ENCODE measurements around the gene SLTM.

Gene SLTM

GRCh38 chr15:58933281-58934113 lies at the start of gene SLTM:
SLTM (minus strand) TSS chr15:58933679; CDS start chr15:58933565, 114 bp downstream.
- Histone ChIP-seq H3K36me3 (ENCODE audit: control insufficient read depth, low read length) (peaks cover 40% of the 10 kb centered on the region), H3K9me3 (ENCODE audit: control insufficient read depth, insufficient read depth, low read length) (no peaks in the 10 kb centered on the region), H3F3A (ENCODE audit: control insufficient read depth, insufficient read depth) (peaks cover 5% of the 10 kb centered on the region), H4K20me1 (ENCODE audit: control insufficient read depth, insufficient read depth, low read depth, low read length) (no peaks in the 10 kb centered on the region), H3K79me2 (ENCODE audit: control insufficient read depth, low read length) (peaks cover 53% of the 10 kb centered on the region), H3K4me1 (ENCODE audit: control insufficient read depth, low read length) (peaks cover 22% of the 10 kb centered on the region), H3K27ac (ENCODE audit: low read depth, low read length) (peak within 1 kb of the TSS; percentile 79), H3K9me2 (replicated peaks; ENCODE audit: control insufficient read depth, low read length) (no peaks in the 10 kb centered on the region), H3K27me3 (ENCODE audit: control insufficient read depth, low read length) (no peaks in the 10 kb centered on the region), H3K4me2 (ENCODE audit: low read length) (peak within 1 kb of the TSS; percentile 77), H3K4me3 (ENCODE audit: low read length) (peak within 1 kb of the TSS; percentile 95)
- TF ChIP-seq, protein P1, sequence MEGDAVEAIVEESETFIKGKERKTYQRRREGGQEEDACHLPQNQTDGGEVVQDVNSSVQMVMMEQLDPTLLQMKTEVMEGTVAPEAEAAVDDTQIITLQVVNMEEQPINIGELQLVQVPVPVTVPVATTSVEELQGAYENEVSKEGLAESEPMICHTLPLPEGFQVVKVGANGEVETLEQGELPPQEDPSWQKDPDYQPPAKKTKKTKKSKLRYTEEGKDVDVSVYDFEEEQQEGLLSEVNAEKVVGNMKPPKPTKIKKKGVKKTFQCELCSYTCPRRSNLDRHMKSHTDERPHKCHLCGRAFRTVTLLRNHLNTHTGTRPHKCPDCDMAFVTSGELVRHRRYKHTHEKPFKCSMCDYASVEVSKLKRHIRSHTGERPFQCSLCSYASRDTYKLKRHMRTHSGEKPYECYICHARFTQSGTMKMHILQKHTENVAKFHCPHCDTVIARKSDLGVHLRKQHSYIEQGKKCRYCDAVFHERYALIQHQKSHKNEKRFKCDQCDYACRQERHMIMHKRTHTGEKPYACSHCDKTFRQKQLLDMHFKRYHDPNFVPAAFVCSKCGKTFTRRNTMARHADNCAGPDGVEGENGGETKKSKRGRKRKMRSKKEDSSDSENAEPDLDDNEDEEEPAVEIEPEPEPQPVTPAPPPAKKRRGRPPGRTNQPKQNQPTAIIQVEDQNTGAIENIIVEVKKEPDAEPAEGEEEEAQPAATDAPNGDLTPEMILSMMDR (IDR thresholded peaks at IDR 0.05; ENCODE audit: low read depth, low read length, poor library complexity, severe bottlenecking) = peak; percentile 36
- TF ChIP-seq EZH2phosphoT487 (IDR thresholded peaks at IDR 0.05; ENCODE audit: borderline replicate concordance, low read length) = no peak

- Histone ChIP-seq H3K9me2 (replicated peaks; ENCODE audit: control insufficient read depth, low read length) (no peaks in the 10 kb centered on the region), H3K4me1 (ENCODE audit: control insufficient read depth, low read length) (peaks cover 31% of the 10 kb centered on the region), H3K27ac (ENCODE audit: low read depth, low read length) (no peak overlapping the region), H3K9me3 (ENCODE audit: control insufficient read depth, insufficient read depth, low read length) (no peaks in the 10 kb centered on the region), H3K36me3 (ENCODE audit: control insufficient read depth, low read length) (peaks cover 6% of the 10 kb centered on the region; the same call in 1 of the 2 replicates), H3K27me3 (ENCODE audit: control insufficient read depth, low read length) (0 out of 2 replicates have a peak, but pooled peaks cover 2% of the 10 kb centered on the region), H3K4me2 (ENCODE audit: low read length) (no peak overlapping the region), H3K79me2 (ENCODE audit: control insufficient read depth, low read length) (peaks cover 8% of the 10 kb centered on the region), H3K4me3 (ENCODE audit: low read length) (no peak overlapping the region), H4K20me1 (ENCODE audit: control insufficient read depth, insufficient read depth, low read depth, low read length) (peaks cover 2% of the 10 kb centered on the region), H3F3A (ENCODE audit: control insufficient read depth, insufficient read depth) (no peaks in the 10 kb centered on the region)
- TF ChIP-seq, protein P1 (IDR thresholded peaks at IDR 0.05; ENCODE audit: low read depth, low read length, poor library complexity, severe bottlenecking) = no peak
- TF ChIP-seq EZH2phosphoT487 (IDR thresholded peaks at IDR 0.05; ENCODE audit: borderline replicate concordance, low read length) = no peak
Observed at GRCh38 chr15:58983261-58983660, 49.8 kb upstream of the SLTM start.

- no peaks in the 10 kb centered on the region for H3K36me3 ChIP-seq (ENCODE audit: control insufficient read depth, low read length)
- no peak overlapping the region for H3K27ac ChIP-seq (ENCODE audit: low read depth, low read length)
- H3K4me3 ChIP-seq (ENCODE audit: low read length) = no peak overlapping the region
- peaks cover 33% of the 10 kb centered on the region for H3K4me1 ChIP-seq (ENCODE audit: control insufficient read depth, low read length)
- TF ChIP-seq EZH2phosphoT487 (IDR thresholded peaks at IDR 0.05; ENCODE audit: borderline replicate concordance, low read length) = no peak
- TF ChIP-seq, protein P1 (IDR thresholded peaks at IDR 0.05; ENCODE audit: low read depth, low read length, poor library complexity, severe bottlenecking) = no peak
- no peaks in the 10 kb centered on the region for H3K79me2 ChIP-seq (ENCODE audit: control insufficient read depth, low read length)
- no peaks in the 10 kb centered on the region for H3K9me2 ChIP-seq (replicated peaks; ENCODE audit: control insufficient read depth, low read length)
- H3K9me3 ChIP-seq (ENCODE audit: control insufficient read depth, insufficient read depth, low read length) = no peaks in the 10 kb centered on the region
- H3K4me2 ChIP-seq (ENCODE audit: low read length) = peak overlapping the region; percentile 29
- no peaks in the 10 kb centered on the region for H3F3A ChIP-seq (ENCODE audit: control insufficient read depth, insufficient read depth)
- no peaks in the 10 kb centered on the region for H4K20me1 ChIP-seq (ENCODE audit: control insufficient read depth, insufficient read depth, low read depth, low read length)
- 0 out of 2 replicates have a peak, but pooled peaks cover 2% of the 10 kb centered on the region for H3K27me3 ChIP-seq (ENCODE audit: control insufficient read depth, low read length)
Observed at GRCh38 chr15:58981808-58982475, 48.5 kb upstream of the SLTM start.

All from DOHH2 (cell line).